Measurements from ENCODE around the gene MYO6.

DNA sequence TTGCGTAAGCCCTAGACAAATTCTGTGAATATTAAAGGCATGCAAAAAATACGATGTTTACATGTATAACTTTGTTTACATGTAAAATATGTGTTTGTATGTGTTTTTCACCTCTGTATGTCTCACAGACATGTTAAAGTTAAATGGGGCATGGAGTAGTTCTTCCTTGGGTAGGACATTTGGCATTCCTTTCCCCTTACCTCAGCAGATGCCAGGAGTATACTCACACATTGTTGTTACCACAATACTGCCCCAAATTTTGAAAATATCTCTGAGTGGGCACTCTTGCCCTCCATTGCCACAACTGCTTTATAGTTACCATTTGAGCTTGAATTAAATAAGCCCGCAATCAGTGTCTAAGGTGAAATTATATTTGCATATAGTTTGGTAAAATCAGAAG, 147.5 kb downstream of the MYO6 start:
- TF ChIP-seq, protein P1, sequence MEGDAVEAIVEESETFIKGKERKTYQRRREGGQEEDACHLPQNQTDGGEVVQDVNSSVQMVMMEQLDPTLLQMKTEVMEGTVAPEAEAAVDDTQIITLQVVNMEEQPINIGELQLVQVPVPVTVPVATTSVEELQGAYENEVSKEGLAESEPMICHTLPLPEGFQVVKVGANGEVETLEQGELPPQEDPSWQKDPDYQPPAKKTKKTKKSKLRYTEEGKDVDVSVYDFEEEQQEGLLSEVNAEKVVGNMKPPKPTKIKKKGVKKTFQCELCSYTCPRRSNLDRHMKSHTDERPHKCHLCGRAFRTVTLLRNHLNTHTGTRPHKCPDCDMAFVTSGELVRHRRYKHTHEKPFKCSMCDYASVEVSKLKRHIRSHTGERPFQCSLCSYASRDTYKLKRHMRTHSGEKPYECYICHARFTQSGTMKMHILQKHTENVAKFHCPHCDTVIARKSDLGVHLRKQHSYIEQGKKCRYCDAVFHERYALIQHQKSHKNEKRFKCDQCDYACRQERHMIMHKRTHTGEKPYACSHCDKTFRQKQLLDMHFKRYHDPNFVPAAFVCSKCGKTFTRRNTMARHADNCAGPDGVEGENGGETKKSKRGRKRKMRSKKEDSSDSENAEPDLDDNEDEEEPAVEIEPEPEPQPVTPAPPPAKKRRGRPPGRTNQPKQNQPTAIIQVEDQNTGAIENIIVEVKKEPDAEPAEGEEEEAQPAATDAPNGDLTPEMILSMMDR (IDR thresholded peaks at IDR 0.05 in 2 of 3, conservative IDR thresholded peaks at IDR 0.05 in 1 of 3; ENCODE audit: borderline replicate concordance in 1 of 3, insufficient read depth in 1 of 3, low read depth in 2 of 3, low read length in 2 of 3) = no peak
- TF ChIP-seq EZH2 (IDR thresholded peaks at IDR 0.05) (no peak), ELF1 (IDR thresholded peaks at IDR 0.05; ENCODE audit: borderline replicate concordance, low read depth) (no peak), POLR2AphosphoS5 (IDR thresholded peaks at IDR 0.05; ENCODE audit: low read depth, low read length) (no peak), EGR1 (IDR thresholded peaks at IDR 0.05; ENCODE audit: low read depth) (no peak), POLR2A (IDR thresholded peaks at IDR 0.05; ENCODE audit: borderline replicate concordance, extremely low read depth, insufficient read depth, insufficient read length) (no peak), RAD21 (IDR thresholded peaks at IDR 0.05; ENCODE audit: low read depth) (no peak), SRF (IDR thresholded peaks at IDR 0.05; ENCODE audit: low read depth) (no peak), EZH2phosphoT487 (IDR thresholded peaks at IDR 0.05; ENCODE audit: borderline replicate concordance) (no peak)
- TF ChIP-seq, protein P2, sequence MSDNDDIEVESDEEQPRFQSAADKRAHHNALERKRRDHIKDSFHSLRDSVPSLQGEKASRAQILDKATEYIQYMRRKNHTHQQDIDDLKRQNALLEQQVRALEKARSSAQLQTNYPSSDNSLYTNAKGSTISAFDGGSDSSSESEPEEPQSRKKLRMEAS (IDR thresholded peaks at IDR 0.05) = no peak

Data from HCT116 (cell line).